HepG2 (cell line): Measurements from ENCODE around the gene CRY1.

Source experiments
- EHMT2 ChIP-seq: fragments of 200-600 bp; sonication (generic); IDR thresholded peaks from 2 replicates; pipeline ENCODE4 v1.7.0; 2017; ENCODE audit warnings: antibody characterized with exemption, low read depth, low read length, borderline replicate concordance
- HNF1B ChIP-seq: sonication (generic); formaldehyde crosslinking; IDR thresholded peaks from 2 replicates; pipeline ENCODE4 v1.5.1; 2020; ENCODE audit warnings: mild to moderate bottlenecking, moderate library complexity, missing genetic modification reagents
- NFIC ChIP-seq: IDR thresholded peaks from 2 replicates; pipeline ENCODE4 v1.6.1; 2012; ENCODE audit warnings: mild to moderate bottlenecking, low read length, inconsistent platforms
- RFX1 ChIP-seq: fragments of 450-650 bp; IDR thresholded peaks from 2 replicates; pipeline ENCODE4 v1.6.1; 2017
- SIX4 ChIP-seq: sonication (generic); formaldehyde crosslinking; IDR thresholded peaks from 2 replicates; pipeline ENCODE4 v1.4.0; 2020; ENCODE audit warnings: missing genetic modification reagents
- TAF1 ChIP-seq: sonication (generic); formaldehyde crosslinking; IDR thresholded peaks from 2 replicates; pipeline ENCODE4 v1.4.0; 2020; ENCODE audit warnings: missing genetic modification reagents
- TARDBP ChIP-seq: sonication (generic); formaldehyde crosslinking; IDR thresholded peaks from 2 replicates; pipeline ENCODE4 v1.8.0; 2022; ENCODE audit warnings: mild to moderate bottlenecking, missing genetic modification reagents
- ZBTB21 ChIP-seq: sonication (generic); formaldehyde crosslinking; IDR thresholded peaks from 2 replicates; pipeline ENCODE4 v1.4.0; 2020; ENCODE audit warnings: missing genetic modification reagents
- ZNF207 ChIP-seq: fragments of 450-650 bp; IDR thresholded peaks from 2 replicates; pipeline ENCODE4 v1.6.1; 2016; ENCODE audit warnings: antibody characterized with exemption, borderline replicate concordance
- ZNF678 ChIP-seq: sonication (generic); formaldehyde crosslinking; IDR thresholded peaks from 2 replicates; pipeline ENCODE4 v1.4.0; 2020; ENCODE audit warnings: mild to moderate bottlenecking, missing genetic modification reagents
- ZXDC ChIP-seq: sonication (generic); formaldehyde crosslinking; IDR thresholded peaks from 2 replicates; pipeline ENCODE4 v1.5.0; 2020; ENCODE audit warnings: mild to moderate bottlenecking, missing genetic modification reagents

- TF ChIP-seq TARDBP (CRISPR knock-in tag) = no peak
- no peak for TF ChIP-seq ZXDC (CRISPR knock-in tag)
- TF ChIP-seq ZNF678 (CRISPR knock-in tag) = no peak
- no peak for TF ChIP-seq TAF1
- no peak for TF ChIP-seq HNF1B
- TF ChIP-seq RFX1 = no peak
- TF ChIP-seq ZNF207 = no peak
- no peak for TF ChIP-seq SIX4 (CRISPR knock-in tag)
- TF ChIP-seq ZBTB21 (CRISPR knock-in tag) = no peak
- no peak for TF ChIP-seq NFIC
- no peak for TF ChIP-seq EHMT2
Observed at GRCh38 chr12:106985479-106985878, 107.9 kb downstream of the CRY1 start.
